Cortex of kidney (tissue), 1 donor: ENCODE results near the gene CLDN34.

Source experiments
- DNase-seq: peaks from one replicate; lab custom pipeline; 2025; lab: John Stamatoyannopoulos, UW

CLDN34 gene

GRCh38 chrX:9966775-9967408 lies at the start of gene CLDN34:
Gene CLDN34 (plus strand): TSS chrX:9967358. CDS start chrX:9967358, 0 bp downstream.
- DNase-seq = no peak

GRCh38 chrX:9917861-9918260 lies 49.3 kb upstream of the CLDN34 start:
- DNase-seq = no peak

GRCh38 chrX:9919632-9920172 lies 47.5 kb upstream of the CLDN34 start:
- DNase-seq = no peak

GRCh38 chrX:9921407-9921806 lies 45.8 kb upstream of the CLDN34 start:
- no peak for DNase-seq

- no peak for DNase-seq
These were observed 43.8 kb upstream of the CLDN34 start for GRCh38 chrX:9923357-9923756.

- DNase-seq = no peak
These were observed 41.2 kb upstream of the CLDN34 start for GRCh38 chrX:9926002-9926401.

GRCh38 chrX:9927698-9928482 lies 39.3 kb upstream of the CLDN34 start:
- no peak for DNase-seq

GRCh38 chrX:9935436-9935835 lies 31.7 kb upstream of the CLDN34 start:
- no peak for DNase-seq

- DNase-seq = no peak
These were observed 29.4 kb upstream of the CLDN34 start for GRCh38 chrX:9937761-9938160.

GRCh38 chrX:9938516-9938915 lies 28.6 kb upstream of the CLDN34 start:
- DNase-seq = no peak

GRCh38 chrX:9940421-9940820 lies 26.7 kb upstream of the CLDN34 start:
- DNase-seq = no peak

GRCh38 chrX:9942086-9942485 lies 25.1 kb upstream of the CLDN34 start:
- no peak for DNase-seq

- DNase-seq = no peak
These were observed 23.7 kb upstream of the CLDN34 start for GRCh38 chrX:9943420-9943819.

- DNase-seq = no peak
These were observed 19.9 kb upstream of the CLDN34 start for GRCh38 chrX:9947131-9947794.

- DNase-seq = no peak
These were observed 18.8 kb upstream of the CLDN34 start for GRCh38 chrX:9948406-9948805.

- no peak for DNase-seq
These were observed 14.9 kb upstream of the CLDN34 start for GRCh38 chrX:9952300-9952699.

- no peak for DNase-seq
These were observed 13.8 kb upstream of the CLDN34 start for GRCh38 chrX:9953396-9953795.

- DNase-seq = no peak
These were observed 11.7 kb upstream of the CLDN34 start for GRCh38 chrX:9955506-9955905.

GRCh38 chrX:9957743-9958142 lies 9.4 kb upstream of the CLDN34 start:
- DNase-seq = no peak

- DNase-seq = no peak
These were observed 9.0 kb upstream of the CLDN34 start for GRCh38 chrX:9958183-9958582.

- DNase-seq = no peak
These were observed 5.4 kb upstream of the CLDN34 start for GRCh38 chrX:9961750-9962149.

GRCh38 chrX:9977635-9978034 lies 10.5 kb downstream of the CLDN34 start:
- no peak for DNase-seq

- no peak for DNase-seq
These were observed 13.2 kb downstream of the CLDN34 start for GRCh38 chrX:9980401-9980800.
